GM12878 (cell line): ENCODE measurements around the gene CTNNA3.

Source experiments
- CTCF ChIP-seq, 3 experiments: IDR thresholded peaks in 2 of 3; conservative IDR thresholded peaks in 1 of 3; 2 replicates each; pipeline ENCODE4 v1.5.1; 2011; ENCODE audit warnings: low read depth in 3 of 3, low read length in 3 of 3, mild to moderate bottlenecking in 3 of 3, control low read depth in 2 of 3, moderate library complexity in 2 of 3, inconsistent platforms in 1 of 3, mixed read lengths in 1 of 3; ENCODE audit not compliant: control insufficient read depth in 2 of 3, insufficient read depth in 1 of 3; ENCODE audit errors: extremely low read depth in 1 of 3
- HDAC6 ChIP-seq: fragments of 200-600 bp; sonication (generic); IDR thresholded peaks from one replicate; pipeline ENCODE4 v1.8.0; 2017; ENCODE audit warnings: antibody characterized with exemption; ENCODE audit not compliant: unreplicated experiment
- NR2C2 ChIP-seq: IDR thresholded peaks from 2 replicates; pipeline ENCODE4 v1.6.1; 2011; ENCODE audit warnings: borderline replicate concordance, low read depth; ENCODE audit not compliant: control insufficient read depth, insufficient read length
- SRF ChIP-seq, 2 experiments: IDR thresholded peaks; 2 replicates each; pipeline ENCODE4 v1.6.1; 2011; ENCODE audit warnings: low read depth in 2 of 2, low read length in 2 of 2, mild to moderate bottlenecking in 1 of 2, moderate library complexity in 1 of 2
- ZZZ3 ChIP-seq: IDR thresholded peaks from 2 replicates; pipeline ENCODE4 v1.6.1; 2011; ENCODE audit warnings: low read depth; ENCODE audit not compliant: control insufficient read depth, insufficient read length

- no peak for TF ChIP-seq NR2C2
- no peak for TF ChIP-seq CTCF (IDR thresholded peaks at IDR 0.05 in 2 of 3, conservative IDR thresholded peaks at IDR 0.05 in 1 of 3; ENCODE audit: control insufficient read depth in 2 of 3, extremely low read depth in 1 of 3, insufficient read depth in 1 of 3, low read depth in 3 of 3, low read length in 3 of 3)
- no peak for TF ChIP-seq ZZZ3
- TF ChIP-seq SRF (IDR thresholded peaks at IDR 0.05; ENCODE audit: low read depth in 2 of 2, low read length in 2 of 2), result no peak
- no peak for TF ChIP-seq HDAC6
Measured at GRCh38 chr10:66591865-66592264, 1104.1 kb downstream of the CTNNA3 start.
